Hematopoietic multipotent progenitor cell treated with erythropoietin and hydrocortisone succinate and interleukin-3 and kit ligand, for 4 days (in vitro differentiated cells): ENCODE data around the gene FAM53A.

Source experiments
- DNase-seq: peaks from one replicate; pipeline ENCODE4 v3.0.0-alpha.2; 2015

Gene FAM53A

GRCh38 chr4:1637580-1638271 lies 46.4 kb downstream of the FAM53A start:
- no peak for DNase-seq

GRCh38 chr4:1636490-1637211 lies 47.5 kb downstream of the FAM53A start:
- DNase-seq = no peak

GRCh38 chr4:1635464-1635863 lies 48.6 kb downstream of the FAM53A start:
- no peak for DNase-seq

- DNase-seq = no peak
These were observed 50.1 kb downstream of the FAM53A start for GRCh38 chr4:1633993-1634392.

GRCh38 chr4:1632109-1633104 lies 51.7 kb downstream of the FAM53A start:
- peak; percentile 84 for DNase-seq

GRCh38 chr4:1631136-1631535 lies 53.0 kb downstream of the FAM53A start:
- no peak for DNase-seq

- DNase-seq = no peak
These were observed 53.8 kb downstream of the FAM53A start for GRCh38 chr4:1630266-1630665.

- DNase-seq = no peak
These were observed 54.4 kb downstream of the FAM53A start for GRCh38 chr4:1629699-1630083.

- peak; percentile 74 for DNase-seq
These were observed 55.0 kb downstream of the FAM53A start for GRCh38 chr4:1628892-1629698.

GRCh38 chr4:1627417-1628313 lies 56.4 kb downstream of the FAM53A start:
- no peak for DNase-seq

- DNase-seq = no peak
These were observed 57.2 kb downstream of the FAM53A start for GRCh38 chr4:1626941-1627340.

- no peak for DNase-seq
These were observed 58.0 kb downstream of the FAM53A start for GRCh38 chr4:1626151-1626550.

- no peak for DNase-seq
These were observed 58.4 kb downstream of the FAM53A start for GRCh38 chr4:1625600-1626138.

- DNase-seq = no peak
These were observed 59.6 kb downstream of the FAM53A start for GRCh38 chr4:1624519-1624910.

GRCh38 chr4:1623821-1624518 lies 60.1 kb downstream of the FAM53A start:
- no peak for DNase-seq

- DNase-seq = no peak
These were observed 60.7 kb downstream of the FAM53A start for GRCh38 chr4:1623400-1623799.

- no peak for DNase-seq
These were observed 61.2 kb downstream of the FAM53A start for GRCh38 chr4:1622956-1623355.

GRCh38 chr4:1622238-1622637 lies 61.9 kb downstream of the FAM53A start:
- DNase-seq = no peak

GRCh38 chr4:1621526-1621925 lies 62.6 kb downstream of the FAM53A start:
- DNase-seq = no peak

GRCh38 chr4:1619151-1619672 lies 64.9 kb downstream of the FAM53A start:
- no peak for DNase-seq
